Adrenal gland (tissue), 5 donors: Measurements from ENCODE around the gene MICA.

ENCODE experiments used
- POLR2A ChIP-seq, 2 donors: fragments of 450-650 bp; IDR thresholded peaks; one replicate each; pipeline ENCODE4 v1.6.1; 2017; ENCODE audit warnings: antibody characterized with exemption in 2 of 2, mild to moderate bottlenecking in 2 of 2, moderate library complexity in 1 of 2
- TF ChIP-seq, protein P1 (sequence below), 6 experiments: fragments of 450-650 bp in 4 of 6; fragments of 200-600 bp in 2 of 6; sonication (generic) in 1 of 6; IDR thresholded peaks; 1 replicate in 5 of 6; 2 replicates in 1 of 6; pipeline versions ENCODE4 v1.5.1 to v1.8.0; 2016 to 2021; ENCODE audit warnings: antibody characterized with exemption in 6 of 6, mild to moderate bottlenecking in 2 of 6, moderate library complexity in 1 of 6
- donor health status: DM: no; HTN: no; CAD: no.

DNA sequence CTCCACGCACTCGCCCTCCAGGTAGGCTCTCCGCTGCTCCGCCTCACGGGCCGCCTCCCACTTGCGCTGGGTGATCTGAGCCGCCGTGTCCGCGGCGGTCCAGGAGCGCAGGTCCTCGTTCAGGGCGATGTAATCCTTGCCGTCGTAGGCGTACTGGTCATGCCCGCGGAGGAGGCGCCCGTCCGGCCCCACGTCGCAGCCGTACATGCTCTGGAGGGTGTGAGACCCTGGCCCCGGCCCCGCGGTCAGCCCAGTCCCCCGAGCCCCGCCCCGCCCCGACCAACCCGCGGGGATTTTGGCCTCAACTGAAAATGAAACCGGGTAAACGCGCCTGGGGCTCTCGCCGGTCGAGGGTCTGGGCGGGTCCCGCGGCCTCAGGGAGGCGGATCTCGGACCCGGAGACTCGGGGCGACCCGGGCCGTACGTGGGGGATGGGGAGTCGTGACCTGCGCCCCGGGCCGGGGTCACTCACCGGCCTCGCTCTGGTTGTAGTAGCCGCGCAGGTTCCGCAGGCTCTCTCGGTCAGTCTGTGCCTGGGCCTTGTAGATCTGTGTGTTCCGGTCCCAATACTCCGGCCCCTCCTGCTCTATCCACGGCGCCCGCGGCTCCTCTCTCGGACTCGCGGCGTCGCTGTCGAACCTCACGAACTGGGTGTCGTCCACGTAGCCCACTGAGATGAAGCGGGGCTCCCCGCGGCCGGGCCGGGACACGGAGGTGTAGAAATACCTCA is 47.0 kb upstream of the MICA start:
- TF ChIP-seq, protein P1, sequence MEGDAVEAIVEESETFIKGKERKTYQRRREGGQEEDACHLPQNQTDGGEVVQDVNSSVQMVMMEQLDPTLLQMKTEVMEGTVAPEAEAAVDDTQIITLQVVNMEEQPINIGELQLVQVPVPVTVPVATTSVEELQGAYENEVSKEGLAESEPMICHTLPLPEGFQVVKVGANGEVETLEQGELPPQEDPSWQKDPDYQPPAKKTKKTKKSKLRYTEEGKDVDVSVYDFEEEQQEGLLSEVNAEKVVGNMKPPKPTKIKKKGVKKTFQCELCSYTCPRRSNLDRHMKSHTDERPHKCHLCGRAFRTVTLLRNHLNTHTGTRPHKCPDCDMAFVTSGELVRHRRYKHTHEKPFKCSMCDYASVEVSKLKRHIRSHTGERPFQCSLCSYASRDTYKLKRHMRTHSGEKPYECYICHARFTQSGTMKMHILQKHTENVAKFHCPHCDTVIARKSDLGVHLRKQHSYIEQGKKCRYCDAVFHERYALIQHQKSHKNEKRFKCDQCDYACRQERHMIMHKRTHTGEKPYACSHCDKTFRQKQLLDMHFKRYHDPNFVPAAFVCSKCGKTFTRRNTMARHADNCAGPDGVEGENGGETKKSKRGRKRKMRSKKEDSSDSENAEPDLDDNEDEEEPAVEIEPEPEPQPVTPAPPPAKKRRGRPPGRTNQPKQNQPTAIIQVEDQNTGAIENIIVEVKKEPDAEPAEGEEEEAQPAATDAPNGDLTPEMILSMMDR (IDR thresholded peaks at IDR 0.05) = no peak
- TF ChIP-seq POLR2A (IDR thresholded peaks at IDR 0.05) = no peak
